ENCODE data around the gene CDKL5.
A peak's percentile ranks its signal among the peaks of the same experiment; 100 is the strongest.
"Not testable (repeated sequence)": the region's sequence is repeated elsewhere in the genome, so short reads cannot be mapped to it uniquely, and the experiment has no call there.

CDKL5 gene

GRCh38 chrX:18575744-18576143 lies 150.3 kb downstream of the CDKL5 start:
- no peak for DNase-seq (ENCODE audit: low read depth)

- DNase-seq (ENCODE audit: low read depth), result no peak
Measured at GRCh38 chrX:18577400-18577799, 152.0 kb downstream of the CDKL5 start.

GRCh38 chrX:18578546-18578945 lies 153.1 kb downstream of the CDKL5 start:
- no peak for DNase-seq (ENCODE audit: low read depth)

GRCh38 chrX:18579495-18579894 lies 154.1 kb downstream of the CDKL5 start:
- no peak for DNase-seq (ENCODE audit: low read depth)

GRCh38 chrX:18582910-18583493 lies 157.6 kb downstream of the CDKL5 start:
- DNase-seq (ENCODE audit: low read depth), result no peak

- DNase-seq (ENCODE audit: low read depth), result not testable (repeated sequence)
Measured at GRCh38 chrX:18589292-18589691, 163.9 kb downstream of the CDKL5 start.

- DNase-seq (ENCODE audit: low read depth), result no peak
Measured at GRCh38 chrX:18591834-18592233, 166.4 kb downstream of the CDKL5 start.

- DNase-seq (ENCODE audit: low read depth), result no peak
Measured at GRCh38 chrX:18594079-18594478, 168.7 kb downstream of the CDKL5 start.

- DNase-seq (ENCODE audit: low read depth), result peak; percentile 12
Measured at GRCh38 chrX:18596096-18596495, 170.7 kb downstream of the CDKL5 start.

GRCh38 chrX:18598413-18598812 lies 173.0 kb downstream of the CDKL5 start:
- peak; percentile 5 for DNase-seq (ENCODE audit: low read depth)

- peak; percentile 28 for DNase-seq (ENCODE audit: low read depth)
Measured at GRCh38 chrX:18607966-18608365, 182.6 kb downstream of the CDKL5 start.

- DNase-seq (ENCODE audit: low read depth), result no peak
Measured at GRCh38 chrX:18613930-18614639, 188.7 kb downstream of the CDKL5 start.

- DNase-seq (ENCODE audit: low read depth), result no peak
Measured at GRCh38 chrX:18616688-18617406, 191.4 kb downstream of the CDKL5 start.

GRCh38 chrX:18617407-18617750 lies 192.0 kb downstream of the CDKL5 start:
- peak; percentile 69 for DNase-seq (ENCODE audit: low read depth)

GRCh38 chrX:18619288-18619687 lies 193.9 kb downstream of the CDKL5 start:
- no peak for DNase-seq (ENCODE audit: low read depth)

- no peak for DNase-seq (ENCODE audit: low read depth)
Measured at GRCh38 chrX:18620349-18620748, 194.9 kb downstream of the CDKL5 start.

- no peak for DNase-seq (ENCODE audit: low read depth)
Measured at GRCh38 chrX:18624599-18624998, 199.2 kb downstream of the CDKL5 start.

- no peak for DNase-seq (ENCODE audit: low read depth)
Measured at GRCh38 chrX:18630934-18631333, 205.5 kb downstream of the CDKL5 start.

GRCh38 chrX:18638398-18638797 lies 213.0 kb downstream of the CDKL5 start:
- no peak for DNase-seq (ENCODE audit: low read depth)

GRCh38 chrX:18639280-18639679 lies 213.9 kb downstream of the CDKL5 start:
- DNase-seq (ENCODE audit: low read depth), result no peak

GRCh38 chrX:18640686-18641085 lies 215.3 kb downstream of the CDKL5 start:
- DNase-seq (ENCODE audit: low read depth), result no peak

- DNase-seq (ENCODE audit: low read depth), result no peak
Measured at GRCh38 chrX:18643243-18643642, 217.8 kb downstream of the CDKL5 start.

GRCh38 chrX:18643853-18644252 lies 218.4 kb downstream of the CDKL5 start:
- DNase-seq (ENCODE audit: low read depth), result no peak
